KG1 (cell line): ENCODE measurements around the gene L3MBTL1.
"Not testable (repeated sequence)": the region's sequence is repeated elsewhere in the genome, so short reads cannot be mapped to it uniquely, and the experiment has no call there.

Experiments used
- DNase-seq: peaks from one replicate; lab custom pipeline; 2025; lab: John Stamatoyannopoulos, UW

Gene L3MBTL1

GRCh38 chr20:43507150-43508080 lies at the start of gene L3MBTL1:
TSS of gene L3MBTL1 (plus strand) at chr20:43507697. CDS start at chr20:43513504, 5,807 bp downstream.
- DNase-seq: no peak

- DNase-seq: no peak
Observed at GRCh38 chr20:43458422-43458924, 49.0 kb upstream of the L3MBTL1 start.

DNA sequence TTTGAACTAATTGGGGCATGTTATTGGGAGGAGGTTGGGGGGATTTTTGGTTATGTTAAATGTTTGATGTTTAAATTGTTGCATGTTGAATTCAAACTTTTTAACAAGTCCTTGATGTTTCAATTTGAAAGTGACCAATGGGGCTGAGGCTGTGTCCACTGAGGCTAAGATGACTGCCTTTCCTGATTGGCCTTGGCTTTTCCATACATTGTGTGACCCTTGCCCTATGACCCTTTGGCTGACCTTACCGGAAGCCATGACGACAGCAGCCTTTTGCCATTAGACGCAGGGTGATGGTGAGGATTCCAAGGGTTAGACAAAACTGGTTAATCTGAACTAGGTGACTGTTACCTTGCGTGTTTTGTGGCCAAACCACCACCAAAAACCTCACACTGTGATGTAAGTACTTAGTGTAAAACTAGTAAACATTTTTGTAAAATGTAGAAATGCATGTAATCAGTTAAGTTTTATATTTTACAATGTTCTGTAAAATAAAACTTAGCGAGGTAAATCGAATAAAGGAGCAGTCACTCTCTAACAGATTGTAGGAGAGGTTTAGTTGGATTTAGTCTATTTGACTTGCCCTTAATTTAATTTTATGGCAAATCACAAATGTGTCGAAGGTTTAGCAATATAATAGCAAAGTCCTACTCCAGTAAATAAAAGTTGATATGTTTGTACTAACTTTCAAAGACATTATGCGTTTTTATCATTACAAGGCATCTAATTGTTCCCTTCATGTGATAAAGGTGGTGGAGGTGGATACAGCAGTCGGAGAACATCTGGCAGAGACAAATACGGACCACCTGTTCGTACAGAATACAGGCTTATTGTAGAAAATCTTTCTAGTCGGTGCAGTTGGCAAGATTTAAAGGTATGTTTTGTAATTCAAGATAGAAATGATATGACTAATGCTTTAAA lies 48.2 kb upstream of the L3MBTL1 start:
- DNase-seq: no peak

GRCh38 chr20:43460172-43460829 lies 47.2 kb upstream of the L3MBTL1 start:
- DNase-seq: no peak

DNA sequence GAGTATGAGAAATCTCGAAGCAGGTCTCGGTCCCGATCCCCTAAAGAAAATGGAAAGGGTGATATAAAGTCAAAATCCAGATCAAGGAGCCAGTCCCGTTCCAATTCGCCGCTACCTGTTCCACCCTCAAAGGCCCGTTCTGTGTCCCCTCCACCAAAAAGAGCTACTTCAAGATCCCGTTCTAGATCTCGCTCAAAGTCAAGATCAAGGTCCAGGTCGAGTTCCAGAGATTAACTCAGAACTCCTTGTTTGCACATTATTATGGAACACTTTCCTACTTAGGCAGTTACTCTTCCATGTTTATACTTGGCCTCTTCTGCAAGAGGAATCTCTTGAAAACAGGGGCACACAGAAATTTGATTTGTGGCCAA lies 46.7 kb upstream of the L3MBTL1 start:
- no peak for DNase-seq

- no peak for DNase-seq
Observed at GRCh38 chr20:43461894-43462659, 45.4 kb upstream of the L3MBTL1 start.

GRCh38 chr20:43462660-43463526 lies 44.6 kb upstream of the L3MBTL1 start:
- DNase-seq: no peak

- DNase-seq: no peak
Observed at GRCh38 chr20:43463527-43464218, 43.8 kb upstream of the L3MBTL1 start.

DNA sequence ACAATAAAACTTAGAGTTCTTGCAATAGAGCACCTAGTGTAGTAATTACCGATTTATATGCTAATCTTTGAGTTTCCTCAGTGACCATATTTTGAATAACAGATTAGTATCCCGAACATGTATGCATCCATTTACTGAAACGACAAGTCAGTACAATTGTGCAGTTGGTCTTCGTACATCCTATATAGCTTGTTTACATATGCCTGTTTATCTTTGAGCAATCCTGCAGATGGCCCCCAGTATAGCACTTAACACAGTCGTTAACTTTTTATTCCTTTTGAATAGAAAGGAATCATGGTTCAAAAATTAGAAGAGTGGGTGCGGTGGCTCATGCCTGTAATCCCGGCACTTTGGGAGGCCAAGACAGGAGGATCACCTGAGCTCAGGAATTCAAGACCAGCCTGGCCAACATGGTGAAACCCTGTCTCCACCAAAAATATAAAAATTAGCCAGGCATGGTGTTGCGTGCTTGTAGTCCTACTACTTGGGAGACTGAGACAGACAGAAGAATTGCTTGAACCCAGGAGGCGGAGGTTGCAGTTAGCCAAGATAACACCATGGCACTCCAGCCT lies 43.2 kb upstream of the L3MBTL1 start:
- no peak for DNase-seq

- no peak for DNase-seq
Observed at GRCh38 chr20:43465625-43465943, 41.9 kb upstream of the L3MBTL1 start.

DNA sequence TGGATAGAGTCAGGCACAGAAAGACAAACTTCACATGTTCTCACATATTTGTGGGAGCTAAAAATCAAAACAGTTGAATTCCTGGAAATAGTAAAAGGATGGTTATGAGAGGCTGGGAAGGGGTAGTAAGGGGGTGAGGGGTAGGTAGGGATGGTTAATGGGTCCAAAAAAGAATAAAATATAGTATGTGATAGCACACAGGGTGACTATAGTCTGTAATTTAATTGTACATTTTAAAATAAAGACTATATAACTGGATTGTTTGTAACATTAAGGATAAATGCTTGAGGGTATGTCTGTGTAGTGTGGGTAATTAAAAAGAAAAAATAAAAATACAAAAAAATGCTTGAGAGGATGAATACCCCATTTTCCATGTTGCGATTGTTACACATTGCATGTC lies 39.9 kb upstream of the L3MBTL1 start:
- no peak for DNase-seq

DNA sequence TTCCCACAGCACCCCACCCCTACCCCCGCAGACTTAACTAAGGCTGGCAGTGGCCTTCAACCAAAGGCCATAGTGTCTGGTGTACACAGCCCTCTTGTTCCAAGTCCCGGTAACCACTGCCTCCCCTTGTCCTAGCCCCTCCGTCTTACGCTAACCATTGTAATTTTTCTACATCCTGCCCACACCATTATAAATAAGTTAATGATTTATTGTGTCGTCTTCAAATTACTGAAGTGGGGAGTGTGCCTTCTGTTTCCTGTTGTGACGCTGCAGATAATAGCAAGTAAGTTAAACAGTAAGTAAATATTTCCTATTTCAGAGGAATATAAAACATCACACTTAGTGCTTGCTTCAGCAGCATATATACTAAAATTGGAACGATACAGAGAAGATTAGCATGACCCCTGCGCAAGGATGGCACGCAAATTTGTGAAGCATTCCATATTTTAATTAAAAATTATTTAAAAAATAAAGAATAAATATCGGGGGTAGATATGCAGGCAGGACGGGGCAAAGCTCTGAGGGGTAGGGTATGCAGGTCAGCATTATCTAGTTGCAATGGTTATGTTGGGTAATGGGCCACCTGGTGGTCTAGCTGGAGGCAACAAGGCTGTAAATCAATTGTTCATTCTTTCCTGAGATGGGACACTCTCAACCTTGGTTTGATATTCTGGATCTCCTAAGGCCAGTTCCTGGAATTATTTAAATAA lies 34.7 kb upstream of the L3MBTL1 start:
- DNase-seq: no peak

DNA sequence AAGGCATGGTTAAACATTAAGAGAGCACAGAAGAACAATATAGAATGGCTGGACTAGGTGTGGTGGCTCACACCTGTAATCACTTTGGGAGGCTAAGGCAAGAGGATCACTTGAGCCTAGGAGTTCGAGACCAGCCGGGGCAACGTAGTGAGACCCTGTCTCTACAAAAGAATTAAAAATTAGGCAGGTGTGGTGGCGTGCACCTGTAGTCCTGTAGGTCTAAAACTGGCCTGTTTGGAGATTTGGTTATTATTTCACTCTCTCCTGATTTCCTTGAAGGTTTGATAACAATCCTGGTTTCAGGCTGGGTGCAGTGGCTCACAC lies 34.2 kb upstream of the L3MBTL1 start:
- DNase-seq: no peak

- no peak for DNase-seq
Observed at GRCh38 chr20:43477193-43477592, 30.3 kb upstream of the L3MBTL1 start.

GRCh38 chr20:43477619-43478018 lies 29.9 kb upstream of the L3MBTL1 start:
- no peak for DNase-seq

DNA sequence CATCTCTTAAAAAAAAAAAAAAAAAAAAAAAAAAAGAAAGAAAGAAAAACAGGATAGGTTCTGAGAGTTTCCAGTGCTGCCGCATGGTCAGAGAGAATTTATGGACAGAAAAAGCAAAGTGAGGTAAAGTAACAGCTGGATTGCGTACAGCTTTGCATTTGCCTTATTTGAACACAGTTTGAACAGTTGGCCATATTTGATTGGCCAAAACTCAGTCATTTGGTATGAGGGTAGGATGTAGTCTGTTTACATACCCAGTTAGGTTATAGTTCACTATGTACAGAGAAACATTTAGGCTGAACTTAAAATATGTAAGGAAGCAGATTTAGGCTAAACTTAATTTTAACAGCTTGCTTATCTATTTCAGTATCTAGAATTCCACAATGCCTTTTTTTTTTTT lies 17.5 kb upstream of the L3MBTL1 start:
- no peak for DNase-seq

GRCh38 chr20:43492101-43492500 lies 15.4 kb upstream of the L3MBTL1 start:
- DNase-seq: no peak

- no peak for DNase-seq
Observed at GRCh38 chr20:43495388-43495787, 12.1 kb upstream of the L3MBTL1 start.

DNA sequence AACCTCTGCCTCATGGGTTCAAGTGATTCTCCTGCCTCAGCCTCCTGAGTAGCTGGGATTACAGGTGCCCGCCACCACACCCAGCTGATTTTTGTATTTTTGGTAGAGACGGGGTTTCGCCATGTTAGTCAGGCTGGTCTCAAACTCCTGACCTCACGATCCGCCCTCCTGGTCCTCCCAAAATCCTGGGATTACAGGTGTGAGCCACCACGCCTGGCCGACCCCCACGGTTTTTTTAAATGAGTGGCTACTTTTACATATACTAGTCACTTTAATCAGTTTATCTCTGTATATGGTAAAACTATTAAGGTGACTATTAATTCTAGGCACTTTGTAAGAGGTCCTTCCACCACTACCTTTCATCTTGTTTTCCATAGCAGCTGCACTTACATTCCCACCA lies 5.5 kb upstream of the L3MBTL1 start:
- DNase-seq: not testable (repeated sequence)
